Measurements from ENCODE around the gene GPR137B. TPM values are rescaled to one million over a fixed set of nuclear protein-coding genes. Genes with fewer than 3 reads are reported as not detected.
A peak's percentile ranks its signal among the peaks of the same experiment; 100 is the strongest.

GPR137B gene
- total and polyA plus RNA-seq, 5 experiments from 2014 or later = 3.6 to 10.2 (median 8.1) TPM

DNA sequence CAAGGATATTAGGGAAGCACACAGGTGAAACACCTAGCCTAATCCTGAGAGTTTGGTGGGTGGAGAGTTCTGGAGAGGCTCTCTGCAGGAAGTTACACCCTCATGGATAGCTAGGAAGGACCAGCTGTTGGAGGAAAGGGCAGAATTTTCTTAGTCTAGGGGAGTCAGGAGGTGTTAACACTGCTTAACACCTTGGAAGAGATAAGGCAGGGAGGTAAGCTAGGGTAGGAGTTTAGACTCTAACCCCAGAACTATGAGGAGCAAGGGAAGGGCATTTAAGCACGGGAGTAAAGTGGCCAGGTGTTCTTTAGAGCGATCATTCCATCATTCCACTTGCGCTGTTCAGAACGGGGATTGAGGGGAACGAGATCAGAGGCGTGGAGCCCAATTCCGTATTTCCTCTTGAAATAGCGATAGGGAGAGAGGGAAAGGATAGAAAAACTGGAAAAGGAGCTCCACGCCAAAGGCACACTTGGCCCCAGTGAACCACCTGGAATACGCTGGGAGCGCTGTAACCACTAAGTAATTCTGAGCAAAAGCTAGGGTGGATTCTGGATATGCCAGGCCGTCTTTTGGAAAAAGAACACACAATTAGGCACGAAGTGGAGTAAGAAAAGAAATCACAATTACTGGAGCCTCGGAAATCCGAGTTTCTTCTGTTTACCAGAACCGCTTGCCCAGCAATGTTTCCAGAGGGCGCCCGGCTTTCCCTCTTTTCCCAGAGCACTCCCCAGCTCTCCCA lies 1.5 kb upstream of the GPR137B start:
- H3K4me3 Mint-ChIP-seq = peak overlapping the region; percentile 76 to 93 (median 87)
- H3K4me1 Mint-ChIP-seq = peaks cover 20 to 39% (median 32%) of the 10 kb centered on the region in 4 donors
- H3K27ac Mint-ChIP-seq = peak overlapping the region in 4 of 10 donors; percentile 3 to 61 (median 23)
- no peak for ATAC-seq
- no peaks in the 10 kb centered on the region for H3K9me3 Mint-ChIP-seq
- peaks cover 0 to 2% (median 0%) of the 10 kb centered on the region in 3 donors for H3K36me3 Mint-ChIP-seq
- H3K27me3 Mint-ChIP-seq = peaks cover 1 to 25% (median 16%) of the 10 kb centered on the region in 5 donors
- POLR2A ChIA-PET = interaction anchor here (0.7 kb wide), 1 partner anchor 557 kb away, joined by 3 read pairs; no protein-coding TSS in a partner anchor
- no peak for DNase-seq

GRCh38 chr1:236141447-236142252 lies 689 bp upstream of the GPR137B start:
- no peaks in the 10 kb centered on the region for H3K9me3 Mint-ChIP-seq
- POLR2A ChIA-PET = interaction anchor here (0.7 kb wide), 1 partner anchor 556 kb away, joined by 3 read pairs; no protein-coding TSS in a partner anchor
- DNase-seq (peak in 7 of 10 donors; percentile 5 to 30 (median 18)), ATAC-seq (peak; percentile 3 to 6)
- peak overlapping the region in 4 of 10 donors; percentile 14 to 80 (median 43) for H3K27ac Mint-ChIP-seq
- peaks cover 23 to 40% (median 36%) of the 10 kb centered on the region in 4 donors for H3K4me1 Mint-ChIP-seq
- H3K36me3 Mint-ChIP-seq = peaks cover 0 to 6% (median 0%) of the 10 kb centered on the region in 3 donors
- H3K4me3 Mint-ChIP-seq = peak overlapping the region; percentile 76 to 93 (median 87)
- peaks cover 1 to 22% (median 12%) of the 10 kb centered on the region in 5 donors for H3K27me3 Mint-ChIP-seq

- H3K27me3 Mint-ChIP-seq = peaks cover 0 to 17% (median 11%) of the 10 kb centered on the region in 5 donors
- peak overlapping the region in 9 of 10 donors; percentile 20 to 91 (median 62) for H3K27ac Mint-ChIP-seq
- peaks cover 0 to 6% (median 0%) of the 10 kb centered on the region in 3 donors for H3K36me3 Mint-ChIP-seq
- ATAC-seq (peak; percentile 48 to 51), DNase-seq (peak in 4 of 10 donors; percentile 3 to 38 (median 31))
- H3K4me1 Mint-ChIP-seq = peaks cover 29 to 56% (median 42%) of the 10 kb centered on the region in 4 donors
- no peaks in the 10 kb centered on the region for H3K9me3 Mint-ChIP-seq
- POLR2A ChIA-PET = no interaction called here
- H3K4me3 Mint-ChIP-seq = peak overlapping the region; percentile 92 to 99 (median 98)
Measured at GRCh38 chr1:236143104-236143948, 987 bp downstream of the GPR137B start.

DNA sequence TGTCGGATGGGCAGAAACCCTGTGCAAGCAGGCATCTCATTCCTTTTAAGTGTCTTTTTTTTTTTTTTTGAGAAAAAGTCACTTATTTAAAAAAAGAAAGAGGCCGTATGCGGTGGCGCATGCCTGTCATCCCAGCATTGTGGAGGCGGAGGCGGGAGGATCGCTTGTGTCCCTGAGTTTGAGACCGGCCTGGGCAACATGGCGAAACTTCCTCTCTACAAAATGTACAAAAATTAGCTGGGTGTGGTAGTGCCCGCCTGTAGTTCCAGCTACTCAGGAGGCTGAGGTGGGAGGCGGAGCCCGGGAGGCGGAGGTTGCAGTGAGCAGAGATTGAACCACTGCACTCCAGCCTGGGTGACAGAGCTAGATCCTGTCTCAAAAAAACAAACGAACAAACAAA lies 1.7 kb downstream of the GPR137B start:
- Mint-ChIP-seq H3K4me3 (peak overlapping the region; percentile 39 to 99 (median 98)), H3K4me1 (peaks cover 29 to 61% (median 45%) of the 10 kb centered on the region in 4 donors), H3K27ac (peak overlapping the region in 1 of 10 donors; percentile 62), H3K9me3 (no peaks in the 10 kb centered on the region), H3K27me3 (peaks cover 0 to 17% (median 11%) of the 10 kb centered on the region in 5 donors), H3K36me3 (peaks cover 0 to 6% (median 0%) of the 10 kb centered on the region in 3 donors)
- ATAC-seq (no peak), DNase-seq (no peak)
- POLR2A ChIA-PET = no interaction called here

DNA sequence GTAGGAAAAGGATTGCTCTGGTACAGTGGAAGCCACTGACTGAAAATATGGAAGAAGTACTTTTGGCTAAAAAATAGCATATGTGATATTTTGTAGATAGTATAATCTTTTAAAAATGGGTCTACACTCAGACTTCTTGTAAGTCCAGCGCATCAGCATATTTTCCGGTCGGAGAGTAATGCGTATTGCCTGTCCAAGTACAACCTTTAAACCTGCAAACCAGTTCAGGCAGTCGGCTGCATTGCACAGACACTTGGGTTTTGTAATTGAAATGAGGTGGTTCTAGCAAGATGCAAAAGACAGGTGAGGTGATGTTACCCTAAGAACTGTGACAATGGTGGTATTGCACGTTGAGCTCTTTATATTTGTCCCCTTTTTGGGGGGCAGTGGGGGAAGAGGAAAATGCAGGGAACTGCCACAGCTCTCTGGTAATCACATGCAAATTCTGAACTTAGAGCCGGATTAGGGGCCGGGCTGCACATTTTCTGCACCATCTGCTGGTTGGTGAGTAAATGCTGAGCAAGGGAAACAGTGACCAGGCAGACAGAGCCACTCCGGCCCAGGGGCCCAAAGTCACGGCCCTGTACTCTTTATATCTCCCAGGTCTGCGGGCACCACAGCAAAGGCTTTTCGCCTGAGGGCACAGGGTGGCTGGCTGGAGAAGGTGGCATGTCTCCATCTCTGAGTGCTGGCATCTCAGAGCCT lies 2.3 kb downstream of the GPR137B start:
- POLR2A ChIA-PET = no interaction called here
- Mint-ChIP-seq H3K9me3 (no peaks in the 10 kb centered on the region), H3K4me3 (peak overlapping the region; percentile 39 to 99 (median 93)), H3K27me3 (peaks cover 0 to 17% (median 10%) of the 10 kb centered on the region in 5 donors), H3K4me1 (peaks cover 32 to 66% (median 48%) of the 10 kb centered on the region in 4 donors), H3K27ac (peak overlapping the region in 1 of 10 donors; percentile 8), H3K36me3 (peaks cover 0 to 6% (median 0%) of the 10 kb centered on the region in 3 donors)
- no peak for ATAC-seq
- DNase-seq = no peak

- peak overlapping the region in 1 of 10 donors; percentile 18 for H3K4me3 Mint-ChIP-seq
- POLR2A ChIA-PET = no interaction called here
Measured at GRCh38 chr1:236147068-236147467, 4.7 kb downstream of the GPR137B start.

GRCh38 chr1:236147521-236148469 lies 5.5 kb downstream of the GPR137B start:
- H3K27me3 Mint-ChIP-seq = no peaks in the 10 kb centered on the region
- peaks cover 28 to 65% (median 43%) of the 10 kb centered on the region in 4 donors for H3K4me1 Mint-ChIP-seq

More at GRCh38 chr1:236147068-236147467, 4.7 kb downstream of the GPR137B start:
- H3K4me1 Mint-ChIP-seq = peaks cover 30 to 68% (median 45%) of the 10 kb centered on the region in 4 donors
- H3K27ac Mint-ChIP-seq = peak overlapping the region in 3 of 10 donors; percentile 34 to 59 (median 51)
- no peaks in the 10 kb centered on the region for H3K9me3 Mint-ChIP-seq
- ATAC-seq = no peak
- no peak for DNase-seq
- no peaks in the 10 kb centered on the region for H3K27me3 Mint-ChIP-seq
- peaks cover 0 to 6% (median 0%) of the 10 kb centered on the region in 3 donors for H3K36me3 Mint-ChIP-seq

GRCh38 chr1:236148470-236148845 lies 6.1 kb downstream of the GPR137B start:
- no peak overlapping the region for H3K27ac Mint-ChIP-seq
- DNase-seq = no peak
- no peak overlapping the region for H3K4me3 Mint-ChIP-seq
- POLR2A ChIA-PET = no interaction called here
- H3K27me3 Mint-ChIP-seq = no peaks in the 10 kb centered on the region
- peaks cover 0 to 6% (median 0%) of the 10 kb centered on the region in 3 donors for H3K36me3 Mint-ChIP-seq
- no peaks in the 10 kb centered on the region for H3K9me3 Mint-ChIP-seq
- peaks cover 25 to 58% (median 40%) of the 10 kb centered on the region in 4 donors for H3K4me1 Mint-ChIP-seq
- ATAC-seq = no peak

More at GRCh38 chr1:236147521-236148469, 5.5 kb downstream of the GPR137B start:
- Mint-ChIP-seq H3K4me3 (peak overlapping the region in 2 of 10 donors; percentile 18 to 54), H3K27ac (no peak overlapping the region), H3K9me3 (no peaks in the 10 kb centered on the region), H3K36me3 (peaks cover 0 to 6% (median 0%) of the 10 kb centered on the region in 3 donors)
- DNase-seq (no peak), ATAC-seq (no peak)
- POLR2A ChIA-PET = no interaction called here

- DNase-seq (no peak), ATAC-seq (no peak)
- no peaks in the 10 kb centered on the region for H3K27me3 Mint-ChIP-seq
- no peak overlapping the region for H3K4me3 Mint-ChIP-seq
- H3K36me3 Mint-ChIP-seq = peaks cover 0 to 6% (median 0%) of the 10 kb centered on the region in 3 donors
- H3K4me1 Mint-ChIP-seq = peaks cover 21 to 52% (median 34%) of the 10 kb centered on the region in 4 donors
- no peaks in the 10 kb centered on the region for H3K9me3 Mint-ChIP-seq
- H3K27ac Mint-ChIP-seq = peak overlapping the region in 2 of 10 donors; percentile 31 to 52
- POLR2A ChIA-PET = no interaction called here
Measured at GRCh38 chr1:236149003-236149595, 6.8 kb downstream of the GPR137B start.

- ATAC-seq = no peak
- POLR2A ChIA-PET = no interaction called here
- DNase-seq = no peak
- H3K4me1 Mint-ChIP-seq = peaks cover 15 to 45% (median 30%) of the 10 kb centered on the region in 4 donors
- peaks cover 0 to 6% (median 0%) of the 10 kb centered on the region in 3 donors for H3K36me3 Mint-ChIP-seq
- peak overlapping the region in 1 of 10 donors; percentile 13 for H3K4me3 Mint-ChIP-seq
- peak overlapping the region in 2 of 10 donors; percentile 40 to 68 for H3K27ac Mint-ChIP-seq
- H3K9me3 Mint-ChIP-seq = no peaks in the 10 kb centered on the region
- no peaks in the 10 kb centered on the region for H3K27me3 Mint-ChIP-seq
Measured at GRCh38 chr1:236149696-236150228, 7.4 kb downstream of the GPR137B start.
